GM21529 (cell line): ENCODE measurements around the gene TMEM60.

Experiments used
- ATAC-seq: cut with Tn5 transposase; IDR thresholded peaks from one replicate; pipeline ENCODE4 v1.9.1; 2021; ENCODE audit not compliant: unreplicated experiment

Gene TMEM60

DNA sequence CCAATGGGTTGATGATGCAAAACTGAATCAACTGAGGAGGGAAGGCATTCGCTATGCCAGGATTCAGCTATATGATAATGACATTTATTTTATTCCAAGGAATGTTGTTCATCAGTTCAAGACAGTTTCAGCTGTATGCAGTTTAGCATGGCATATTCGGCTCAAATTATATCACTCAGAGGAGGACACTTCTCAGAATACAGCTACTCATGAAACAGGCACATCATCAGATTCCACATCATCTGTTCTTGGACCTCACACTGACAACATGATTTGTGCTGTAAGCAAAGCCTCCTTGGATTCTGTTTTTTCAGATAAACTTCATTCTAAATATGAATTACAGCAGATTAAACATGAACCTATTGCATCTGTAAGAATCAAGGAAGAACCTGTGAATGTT is 19.7 kb downstream of the TMEM60 start:
- no peak for ATAC-seq

DNA sequence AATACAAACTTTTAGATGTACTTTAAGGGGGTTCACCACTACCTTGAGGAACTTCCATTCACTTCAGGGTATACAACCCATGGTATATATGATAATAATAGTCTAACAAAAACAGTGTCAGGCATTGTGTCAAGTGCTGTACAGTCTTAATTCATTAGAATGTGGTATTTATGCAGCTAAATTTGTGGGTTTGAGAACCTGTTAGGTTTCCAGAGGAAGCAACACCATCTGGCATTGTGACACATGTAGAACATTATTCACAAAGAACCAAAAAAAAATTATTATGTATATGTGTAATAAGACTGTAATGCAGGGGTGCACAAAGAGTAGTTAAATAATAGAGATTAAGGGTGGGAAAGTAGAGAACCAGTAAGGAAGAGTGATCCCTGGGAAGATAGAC is 26.3 kb downstream of the TMEM60 start:
- ATAC-seq: no peak

DNA sequence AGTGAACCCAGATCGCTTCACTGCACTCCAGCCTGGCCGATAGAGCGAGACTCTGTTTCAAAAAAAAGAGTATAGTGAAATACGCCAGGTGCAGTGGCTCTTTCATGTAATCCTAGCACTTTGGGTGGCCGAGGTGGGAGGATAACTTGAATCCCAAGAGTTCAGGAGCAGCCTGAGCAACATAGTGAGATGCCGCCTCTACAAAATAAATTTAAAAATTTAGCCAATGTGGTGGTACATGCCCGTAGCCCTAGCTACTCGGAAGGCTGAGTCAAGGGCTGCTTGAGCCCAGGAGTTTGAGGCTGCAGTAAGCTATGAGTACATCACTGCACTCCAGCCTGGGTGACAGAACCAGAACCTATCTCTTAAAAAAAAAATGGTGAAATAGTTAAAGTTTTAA is 27.9 kb downstream of the TMEM60 start:
- no peak for ATAC-seq

DNA sequence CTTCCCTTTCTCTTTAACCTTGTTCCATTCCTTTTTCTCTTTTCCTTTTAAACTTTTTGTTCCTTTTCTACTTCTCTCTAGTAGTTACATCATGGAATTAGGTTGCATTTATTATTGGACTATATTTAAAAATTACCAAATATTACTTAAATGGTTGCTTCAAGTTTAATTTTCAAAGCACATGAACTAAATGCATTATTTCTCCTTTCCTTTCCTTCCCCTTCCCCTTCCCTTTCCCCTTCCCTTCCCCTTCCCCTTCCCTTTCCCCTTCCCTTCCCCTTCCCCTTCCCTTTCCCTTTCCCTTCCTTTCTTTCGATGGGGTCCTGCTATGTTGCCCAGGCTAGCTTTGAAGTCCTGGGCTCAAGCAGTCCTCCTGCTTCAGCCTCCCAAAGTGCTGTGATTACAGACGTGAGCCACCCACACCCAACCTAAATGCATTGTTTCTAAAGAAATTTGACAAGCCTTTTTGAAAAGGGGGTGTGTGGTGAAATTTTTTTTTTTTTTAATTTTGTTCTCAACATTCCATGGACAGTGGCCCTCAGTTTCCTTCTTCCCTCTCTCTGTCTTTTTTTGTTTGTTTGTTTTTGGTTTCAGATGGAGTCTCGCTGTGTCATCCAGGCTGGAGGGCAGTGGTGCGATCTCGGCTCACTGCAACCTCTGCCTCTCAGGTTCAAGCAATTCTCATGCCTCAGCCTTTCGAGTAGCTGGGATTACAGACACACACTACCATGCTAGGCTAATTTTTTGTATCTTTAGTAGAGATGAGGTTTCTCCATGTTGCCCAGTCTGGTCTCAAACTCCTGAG is 31.2 kb downstream of the TMEM60 start:
- ATAC-seq: no peak

DNA sequence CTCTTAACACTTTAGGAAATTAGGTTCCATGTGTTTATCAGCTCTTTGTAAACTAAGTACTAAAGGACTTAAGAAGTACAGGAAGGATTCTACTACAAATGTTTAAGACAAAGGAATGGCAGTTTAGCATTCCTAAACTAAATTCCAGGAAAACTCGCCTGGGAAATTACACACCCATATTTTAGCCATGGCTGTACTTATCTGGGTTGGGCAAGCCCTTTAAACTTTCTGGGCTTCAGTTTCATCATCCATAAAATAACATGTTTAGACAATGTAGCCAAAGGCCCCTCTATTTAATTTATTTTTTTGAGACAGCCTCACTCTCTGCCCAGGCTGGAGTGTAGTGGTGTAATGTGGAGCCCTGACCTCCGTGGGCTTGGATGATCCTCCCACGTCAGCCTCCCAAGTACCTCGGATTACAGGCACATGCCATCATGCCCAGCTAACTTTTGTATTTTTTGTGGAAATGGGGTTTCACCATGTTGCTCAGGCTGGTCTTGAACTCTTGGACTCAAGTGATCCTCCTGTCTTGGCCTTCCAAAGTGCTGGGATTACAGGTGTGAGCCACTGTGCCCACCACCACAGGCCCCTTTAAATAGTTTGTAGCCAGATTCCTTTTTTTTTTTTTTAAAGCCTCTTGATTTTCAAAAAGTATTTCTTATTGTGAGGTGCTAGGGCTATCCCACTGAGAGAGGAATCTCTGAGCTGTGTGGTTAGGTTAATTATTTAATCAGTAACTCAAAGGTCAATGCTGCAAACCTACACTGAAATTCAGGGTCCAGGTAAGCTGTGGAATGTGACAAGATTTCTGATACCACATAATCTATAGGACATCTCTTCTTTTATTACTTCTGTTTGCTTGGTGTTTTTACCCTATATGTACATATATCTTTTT is 32.1 kb downstream of the TMEM60 start:
- ATAC-seq: no peak

DNA sequence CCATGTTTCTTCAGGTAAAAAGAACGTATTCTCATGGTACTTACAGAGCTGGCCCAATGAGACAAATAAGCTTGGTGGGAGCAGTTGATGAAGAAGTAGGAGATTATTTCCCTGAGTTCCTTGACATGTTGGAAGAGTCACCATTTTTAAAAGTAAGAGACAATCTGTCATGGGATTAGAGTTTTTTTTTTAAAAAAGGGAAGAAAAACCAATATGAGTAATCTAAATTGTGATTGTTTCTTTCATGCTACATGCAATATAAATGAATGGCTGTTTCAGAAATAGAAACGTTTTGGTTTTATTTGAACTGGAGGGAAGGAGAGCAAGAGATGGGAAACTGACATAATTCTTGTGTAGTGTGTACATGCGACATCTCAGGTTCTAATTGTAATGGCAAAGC is 32.8 kb downstream of the TMEM60 start:
- ATAC-seq: no peak

DNA sequence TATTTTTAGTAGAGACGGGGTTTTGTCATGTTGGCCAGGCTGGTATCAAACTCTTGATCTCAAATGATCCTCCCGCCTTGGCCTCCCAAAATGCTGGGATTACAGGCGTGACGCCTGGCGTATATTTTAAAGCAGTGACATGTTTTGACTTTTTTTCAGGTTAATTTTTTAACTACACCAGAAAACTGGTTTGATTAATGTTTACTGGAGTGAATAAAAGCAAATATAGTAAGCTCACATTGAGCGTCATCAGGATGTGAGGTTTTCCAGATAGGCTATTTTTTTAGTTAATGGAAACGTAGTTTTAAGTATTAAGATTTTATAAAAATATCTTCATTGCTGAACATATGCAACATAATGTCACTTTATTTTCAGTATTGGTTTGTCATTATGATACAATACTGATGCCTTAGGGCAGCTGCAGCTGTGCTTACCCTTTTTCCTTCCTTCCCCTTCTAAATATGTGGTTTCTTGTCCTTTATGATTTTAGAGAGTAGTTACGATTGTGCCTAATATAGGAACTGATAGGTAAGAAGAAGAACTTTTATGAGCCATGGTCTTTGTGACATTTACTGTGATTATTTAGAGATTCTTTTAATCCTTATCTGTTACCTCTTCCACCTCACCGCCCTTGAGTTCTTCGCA is 37.3 kb downstream of the TMEM60 start:
- no peak for ATAC-seq

DNA sequence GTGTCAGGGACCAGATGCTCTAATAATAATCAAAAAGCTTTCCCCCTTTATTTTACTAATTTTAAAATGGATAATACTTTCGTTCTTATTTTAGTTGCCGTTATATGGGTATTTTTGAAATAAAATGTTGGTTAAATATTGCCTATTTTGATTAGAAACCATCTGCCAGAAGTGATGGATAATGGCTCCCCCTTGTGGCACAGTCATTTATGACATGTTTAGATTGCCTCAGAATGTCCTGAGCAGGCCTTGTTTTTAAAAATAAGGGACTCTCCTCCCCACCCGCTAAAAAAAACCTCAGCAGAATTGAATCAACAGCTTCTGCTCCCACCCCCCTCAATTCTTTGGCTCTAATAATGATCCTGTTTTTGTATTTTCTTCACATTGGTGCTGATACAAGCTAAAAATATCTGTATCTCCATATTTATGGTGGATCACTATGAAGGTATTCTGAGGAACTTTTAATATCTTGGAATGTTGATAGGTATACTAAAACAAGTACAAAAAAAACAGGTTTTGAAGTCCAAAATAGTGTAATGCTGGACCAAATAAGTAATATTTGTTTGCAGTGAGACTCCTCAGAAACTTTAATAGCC is 38.8 kb downstream of the TMEM60 start:
- ATAC-seq: peak; percentile 39

DNA sequence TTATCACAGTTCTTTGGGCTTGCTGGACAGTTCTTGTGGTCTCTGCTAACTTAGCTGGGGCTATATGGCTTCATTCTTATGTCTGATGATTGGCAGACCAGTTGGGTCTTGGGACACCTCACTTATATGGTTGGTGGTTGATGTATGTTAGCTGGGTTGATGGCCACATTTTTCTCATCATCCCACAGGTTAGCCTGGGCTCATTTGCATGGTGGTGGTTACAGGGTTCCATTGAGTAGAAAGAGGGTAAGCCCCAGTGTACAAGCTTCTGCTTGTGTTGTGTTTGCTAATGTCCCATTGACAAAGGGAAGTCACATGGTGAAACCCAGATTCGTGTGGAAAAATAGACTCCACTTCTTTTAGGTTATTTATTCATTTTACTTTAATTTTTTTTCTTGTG is 40.6 kb downstream of the TMEM60 start:
- ATAC-seq: peak; percentile 91

DNA sequence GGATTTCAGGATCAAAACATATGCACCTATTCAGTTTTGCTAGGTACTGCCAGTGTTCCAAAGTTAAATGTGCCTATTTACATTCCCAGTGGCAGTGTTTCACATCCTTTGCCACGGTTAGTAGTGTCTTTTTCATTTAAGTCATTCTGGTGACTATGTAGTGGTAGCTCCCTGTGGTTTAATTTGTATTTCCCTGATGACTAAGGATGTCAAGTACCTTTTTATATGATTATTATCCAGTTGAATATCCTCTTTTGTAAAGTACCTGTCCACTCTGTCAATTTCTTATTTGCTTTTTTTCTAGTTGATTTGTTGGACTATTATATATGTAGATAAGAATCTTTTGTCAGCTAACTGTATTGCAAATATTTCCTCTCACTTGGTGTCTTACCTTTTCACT is 45.1 kb downstream of the TMEM60 start:
- ATAC-seq: no peak

DNA sequence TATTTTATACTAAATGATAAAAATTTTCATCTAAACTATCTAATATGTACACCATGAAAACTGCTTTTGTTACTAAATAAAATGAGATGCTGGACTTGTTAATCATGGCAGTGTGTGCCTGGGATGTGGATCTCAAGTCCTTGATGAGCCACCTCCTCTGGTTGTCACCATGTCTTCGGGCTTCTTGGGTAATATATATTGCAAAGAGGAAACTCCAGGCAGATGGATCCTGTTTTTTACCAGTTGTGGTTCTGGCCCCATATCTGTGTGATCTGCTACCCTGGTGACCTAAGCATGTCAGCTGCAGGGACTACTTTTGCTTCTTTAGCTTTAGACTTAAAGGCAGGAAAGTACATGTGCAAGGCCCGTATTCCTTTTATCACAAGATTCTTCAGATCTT is 46.2 kb downstream of the TMEM60 start:
- ATAC-seq: no peak

DNA sequence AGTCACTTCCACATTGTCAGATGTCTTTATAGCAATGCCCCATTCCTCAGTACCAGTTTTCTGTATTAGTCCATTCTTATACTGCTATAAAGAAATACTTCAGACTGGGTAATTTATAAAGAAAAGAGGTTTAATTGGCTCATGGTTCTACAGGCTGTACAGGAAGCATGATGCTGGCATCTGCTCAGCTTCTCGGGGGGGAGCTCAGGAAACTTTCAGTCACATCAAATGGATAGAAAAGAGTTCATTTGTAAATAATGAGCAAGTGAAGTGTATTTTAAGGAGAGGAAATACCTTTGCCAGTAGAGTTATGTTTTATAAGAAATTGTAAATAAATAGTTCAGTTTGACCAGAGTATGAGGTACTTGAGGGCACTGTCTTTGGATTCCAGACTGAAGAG is 50.5 kb downstream of the TMEM60 start:
- no peak for ATAC-seq

DNA sequence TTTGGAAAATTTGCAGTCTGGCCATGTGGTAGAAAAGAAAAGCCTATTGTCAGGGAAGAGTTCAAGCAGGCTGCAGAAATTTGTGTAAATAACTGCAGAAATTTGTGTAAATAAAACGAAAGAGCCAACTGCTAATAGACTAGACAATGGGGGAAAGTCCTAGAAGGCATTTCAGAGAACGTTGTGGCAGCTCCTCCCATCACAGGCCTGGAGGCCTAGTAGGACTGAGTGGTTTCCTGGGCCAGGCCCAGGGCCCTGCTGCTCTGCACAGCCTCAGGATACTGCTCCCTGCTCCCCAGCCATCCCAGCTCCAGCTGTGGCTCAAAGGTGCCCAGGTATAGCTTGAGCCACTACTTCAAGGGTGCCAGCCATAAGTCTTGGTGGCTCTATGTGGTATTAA is 51.1 kb downstream of the TMEM60 start:
- ATAC-seq: no peak

DNA sequence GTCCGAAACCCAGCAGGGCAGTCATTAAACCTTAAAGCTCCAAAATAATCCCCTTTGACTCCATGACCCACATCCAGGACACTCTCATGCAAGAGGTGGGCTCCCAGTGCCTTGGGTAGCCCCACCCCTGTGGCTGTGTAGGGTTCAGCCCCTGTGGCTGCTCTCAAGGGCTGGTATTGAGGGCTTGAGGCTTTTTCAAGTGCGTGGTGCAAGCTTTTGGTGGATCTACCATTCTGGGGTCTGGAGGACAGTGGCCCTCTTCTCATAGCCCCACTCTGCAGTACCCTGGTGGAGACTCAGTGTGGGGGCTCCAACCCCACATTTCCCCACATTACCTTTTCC is 51.4 kb downstream of the TMEM60 start:
- no peak for ATAC-seq

DNA sequence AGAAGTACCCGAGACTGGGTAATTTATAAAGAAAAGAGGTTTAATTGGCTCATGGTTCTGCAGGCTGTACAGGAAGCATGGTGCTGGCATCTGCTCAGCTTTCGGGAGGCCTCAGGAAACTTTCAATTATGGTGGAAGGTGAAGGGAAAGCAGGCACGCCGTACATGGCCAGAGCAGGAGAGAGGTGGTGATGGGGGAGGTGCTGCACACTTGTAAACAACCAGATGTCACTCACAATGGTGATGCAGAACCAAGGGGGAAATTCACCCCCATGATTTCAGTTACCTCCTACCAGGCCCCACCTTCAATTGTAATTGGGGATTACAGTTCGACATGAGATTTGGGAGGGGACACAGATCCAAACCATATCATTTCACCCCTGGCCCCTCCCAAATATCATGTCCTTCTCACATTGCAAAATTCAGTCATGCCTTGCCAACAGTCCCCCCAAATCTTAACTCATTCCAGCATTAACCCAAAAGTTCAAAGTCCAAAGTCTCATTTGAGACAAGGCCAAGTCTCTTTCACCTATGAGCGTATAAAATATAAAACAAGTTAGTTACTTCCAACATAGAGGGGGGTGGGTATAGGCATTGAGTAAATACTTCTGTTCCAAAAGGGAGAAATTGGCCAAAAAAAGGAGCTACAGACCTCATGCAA is 51.9 kb downstream of the TMEM60 start:
- ATAC-seq: no peak

DNA sequence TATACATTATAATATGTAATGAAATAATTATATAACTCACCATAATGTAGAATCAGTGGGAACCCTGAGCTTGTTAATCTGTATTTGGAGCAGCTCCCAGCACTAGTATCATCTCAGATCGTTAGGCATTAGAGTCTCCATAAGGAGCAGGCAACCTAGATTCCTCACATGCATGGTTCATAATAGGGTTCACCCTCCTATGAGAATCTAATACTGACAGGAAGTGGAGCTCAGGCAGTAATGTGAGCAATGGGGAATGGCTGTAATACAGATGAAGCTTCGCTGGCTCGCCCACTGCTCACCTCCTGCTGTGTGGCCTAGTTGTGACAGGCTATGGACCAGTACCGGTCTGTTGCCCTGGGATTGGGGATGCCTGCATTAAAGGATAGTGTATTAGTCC is 52.5 kb downstream of the TMEM60 start:
- no peak for ATAC-seq
